Measurements from ENCODE around the gene HLA-DQB1.

DNA sequence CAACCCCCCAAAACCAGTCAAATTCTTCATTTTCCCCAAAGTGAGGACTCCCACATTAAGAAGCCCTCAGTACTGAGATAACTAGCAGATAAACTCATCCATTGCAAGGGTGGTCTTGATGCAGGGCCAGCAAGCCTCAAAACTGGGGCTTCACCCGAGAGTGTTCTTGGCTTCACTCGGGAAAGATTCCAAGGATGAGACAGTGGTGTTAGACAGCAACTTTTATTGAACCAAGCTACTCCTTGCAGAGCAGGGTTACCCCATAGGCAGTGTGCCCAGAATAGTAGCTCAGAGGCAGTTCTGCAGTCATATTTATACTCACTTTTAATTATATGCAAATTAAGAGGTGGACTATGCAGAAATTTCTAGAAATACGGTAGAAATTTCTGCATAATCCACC is 45.1 kb downstream of the HLA-DQB1 start:
- TF ChIP-seq, protein P1, sequence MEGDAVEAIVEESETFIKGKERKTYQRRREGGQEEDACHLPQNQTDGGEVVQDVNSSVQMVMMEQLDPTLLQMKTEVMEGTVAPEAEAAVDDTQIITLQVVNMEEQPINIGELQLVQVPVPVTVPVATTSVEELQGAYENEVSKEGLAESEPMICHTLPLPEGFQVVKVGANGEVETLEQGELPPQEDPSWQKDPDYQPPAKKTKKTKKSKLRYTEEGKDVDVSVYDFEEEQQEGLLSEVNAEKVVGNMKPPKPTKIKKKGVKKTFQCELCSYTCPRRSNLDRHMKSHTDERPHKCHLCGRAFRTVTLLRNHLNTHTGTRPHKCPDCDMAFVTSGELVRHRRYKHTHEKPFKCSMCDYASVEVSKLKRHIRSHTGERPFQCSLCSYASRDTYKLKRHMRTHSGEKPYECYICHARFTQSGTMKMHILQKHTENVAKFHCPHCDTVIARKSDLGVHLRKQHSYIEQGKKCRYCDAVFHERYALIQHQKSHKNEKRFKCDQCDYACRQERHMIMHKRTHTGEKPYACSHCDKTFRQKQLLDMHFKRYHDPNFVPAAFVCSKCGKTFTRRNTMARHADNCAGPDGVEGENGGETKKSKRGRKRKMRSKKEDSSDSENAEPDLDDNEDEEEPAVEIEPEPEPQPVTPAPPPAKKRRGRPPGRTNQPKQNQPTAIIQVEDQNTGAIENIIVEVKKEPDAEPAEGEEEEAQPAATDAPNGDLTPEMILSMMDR (IDR thresholded peaks at IDR 0.05), result no peak
- TF ChIP-seq POLR2A (IDR thresholded peaks at IDR 0.05) (no peak), POLR2AphosphoS5 (IDR thresholded peaks at IDR 0.05) (no peak)
